ENCODE measurements around the gene ZSWIM1.
A peak's percentile ranks its signal among the peaks of the same experiment; 100 is the strongest.
"Not testable (repeated sequence)": the region's sequence is repeated elsewhere in the genome, so short reads cannot be mapped to it uniquely, and the experiment has no call there.

ZSWIM1 gene

GRCh38 chr20:45888681-45889080 is 7.7 kb downstream of the ZSWIM1 start:
- no peak for DNase-seq (ENCODE audit: low read depth in 3 of 3)

DNA sequence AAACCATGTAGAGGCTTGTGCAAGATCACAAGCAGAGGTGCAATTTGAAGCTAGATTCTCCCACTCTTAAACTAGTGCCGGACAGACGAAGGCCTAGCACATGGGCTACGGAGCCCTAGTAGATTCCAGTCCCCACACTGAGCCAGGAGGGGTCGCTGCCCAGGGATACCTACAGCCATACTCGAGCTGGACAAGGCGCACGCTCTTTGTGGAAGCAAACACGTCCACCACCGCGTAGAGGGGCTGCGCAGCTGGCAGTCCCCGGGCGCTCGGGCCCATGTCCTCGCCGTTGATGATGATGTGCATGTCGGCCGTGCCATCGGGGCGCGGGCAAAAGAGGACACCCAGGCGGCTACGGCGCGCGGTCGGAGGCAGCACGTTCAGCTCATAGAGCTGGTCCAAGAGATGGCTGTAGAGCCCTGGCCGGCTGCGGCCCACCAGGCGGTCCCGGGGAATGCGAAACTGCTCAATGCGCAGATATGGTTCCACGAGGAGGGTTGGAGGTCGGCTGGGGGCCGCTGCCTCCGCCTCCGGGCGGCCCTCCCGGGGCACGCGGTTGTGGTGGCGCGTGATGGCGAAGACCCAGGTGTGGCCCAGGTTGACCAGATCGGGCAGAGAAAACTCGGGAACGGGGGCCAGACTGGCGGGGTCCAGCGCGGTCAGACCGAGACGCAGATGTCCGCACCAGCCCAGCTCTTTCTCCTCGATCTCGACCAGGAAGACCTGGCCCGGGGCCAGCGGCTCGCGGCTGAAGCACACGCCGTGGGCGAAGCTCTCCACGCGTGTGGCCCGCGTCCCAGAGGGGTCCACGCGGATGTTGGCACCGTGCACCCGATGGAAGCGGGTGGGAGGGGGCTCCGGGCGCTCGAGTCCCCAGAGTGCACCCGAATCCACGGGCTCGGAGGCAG is 9.3 kb downstream of the ZSWIM1 start:
- peak; percentile 11 to 35 (median 31) for DNase-seq (ENCODE audit: low read depth in 3 of 3)

- DNase-seq (ENCODE audit: low read depth in 3 of 3), result peak; percentile 76 to 79 (median 79)
These were observed 10.3 kb downstream of the ZSWIM1 start, which contains the start of the genes CTSA and NEURL2 for GRCh38 chr20:45890985-45891983. Gene CTSA, plus strand, starts transcription at chr20:45891335. Its CDS starts 234 bp downstream, at chr20:45891569. Gene NEURL2, minus strand, starts transcription at chr20:45891208. Its CDS starts 217 bp downstream, at chr20:45890991.

DNA sequence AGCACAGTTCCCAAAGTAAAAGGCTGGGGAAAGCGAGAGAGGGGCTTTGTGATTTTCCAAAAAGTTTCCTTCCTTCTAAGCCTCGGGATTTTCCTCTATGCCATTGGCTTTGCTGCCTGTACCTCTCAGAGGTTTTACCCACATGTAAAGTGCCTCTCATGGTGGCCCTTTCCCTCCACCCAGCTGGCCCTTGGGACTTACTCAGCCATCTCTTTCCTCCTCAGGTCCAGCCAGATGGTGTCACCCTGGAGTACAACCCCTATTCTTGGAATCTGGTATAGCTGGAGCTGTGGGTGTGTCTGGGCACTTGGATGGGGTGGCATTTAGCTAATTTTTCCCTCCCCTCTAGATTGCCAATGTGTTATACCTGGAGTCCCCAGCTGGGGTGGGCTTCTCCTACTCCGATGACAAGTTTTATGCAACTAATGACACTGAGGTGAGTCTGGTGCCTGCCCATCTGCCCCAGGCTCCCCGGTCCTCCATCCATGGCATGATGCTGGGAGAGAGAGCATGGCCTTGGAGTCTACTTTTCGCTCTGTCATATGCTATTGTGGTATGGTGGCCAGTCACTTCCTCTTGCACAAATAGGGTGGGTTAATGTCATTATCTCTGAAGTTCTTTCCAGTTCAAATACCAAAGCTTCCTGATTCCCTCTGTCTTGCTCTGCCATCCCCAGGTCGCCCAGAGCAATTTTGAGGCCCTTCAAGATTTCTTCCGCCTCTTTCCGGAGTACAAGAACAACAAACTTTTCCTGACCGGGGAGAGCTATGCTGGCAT is 11.2 kb downstream of the ZSWIM1 start:
- no peak for DNase-seq (ENCODE audit: low read depth in 3 of 3)

- DNase-seq (ENCODE audit: low read depth in 3 of 3), result no peak
These were observed 11.9 kb downstream of the ZSWIM1 start for GRCh38 chr20:45892828-45893500.

- no peak for DNase-seq (ENCODE audit: low read depth in 3 of 3)
These were observed 12.8 kb downstream of the ZSWIM1 start for GRCh38 chr20:45893831-45894230.

DNA sequence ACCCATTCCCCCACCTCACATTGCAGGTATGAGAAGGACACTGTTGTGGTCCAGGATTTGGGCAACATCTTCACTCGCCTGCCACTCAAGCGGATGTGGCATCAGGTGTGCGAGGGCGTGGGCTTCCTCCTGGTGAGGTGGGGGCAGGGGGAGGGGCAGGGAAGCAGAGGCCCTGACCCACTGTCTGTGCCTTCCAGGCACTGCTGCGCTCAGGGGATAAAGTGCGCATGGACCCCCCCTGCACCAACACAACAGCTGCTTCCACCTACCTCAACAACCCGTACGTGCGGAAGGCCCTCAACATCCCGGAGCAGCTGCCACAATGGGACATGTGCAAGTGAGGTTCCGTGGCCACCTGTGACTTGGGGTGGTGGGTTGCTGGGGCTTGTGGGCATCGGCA is 13.8 kb downstream of the ZSWIM1 start:
- DNase-seq (ENCODE audit: low read depth in 3 of 3), result no peak

DNA sequence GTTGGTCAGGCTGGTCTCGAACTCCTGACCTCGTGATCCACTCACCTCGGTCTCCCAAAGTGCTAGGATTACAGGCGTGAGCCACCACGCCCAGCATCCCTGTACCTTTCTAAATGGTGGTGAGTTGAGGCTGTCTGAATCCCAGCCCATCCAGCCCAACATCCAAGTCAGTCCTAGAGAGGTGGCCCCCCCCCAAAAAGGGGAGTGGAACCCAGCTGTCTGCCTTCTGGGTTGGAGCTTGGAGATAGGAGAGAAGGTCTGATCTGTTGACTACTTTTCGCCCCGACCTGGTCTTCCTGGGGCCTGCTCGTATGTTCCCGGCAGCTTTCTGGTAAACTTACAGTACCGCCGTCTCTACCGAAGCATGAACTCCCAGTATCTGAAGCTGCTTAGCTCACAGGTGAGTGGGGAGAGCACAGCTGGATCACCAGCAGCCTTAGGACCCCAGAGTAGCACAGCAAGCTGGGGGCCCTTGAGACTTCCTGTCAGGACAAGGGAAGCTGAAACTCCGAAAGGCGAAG is 15.7 kb downstream of the ZSWIM1 start:
- no peak for DNase-seq (ENCODE audit: low read depth in 3 of 3)

DNA sequence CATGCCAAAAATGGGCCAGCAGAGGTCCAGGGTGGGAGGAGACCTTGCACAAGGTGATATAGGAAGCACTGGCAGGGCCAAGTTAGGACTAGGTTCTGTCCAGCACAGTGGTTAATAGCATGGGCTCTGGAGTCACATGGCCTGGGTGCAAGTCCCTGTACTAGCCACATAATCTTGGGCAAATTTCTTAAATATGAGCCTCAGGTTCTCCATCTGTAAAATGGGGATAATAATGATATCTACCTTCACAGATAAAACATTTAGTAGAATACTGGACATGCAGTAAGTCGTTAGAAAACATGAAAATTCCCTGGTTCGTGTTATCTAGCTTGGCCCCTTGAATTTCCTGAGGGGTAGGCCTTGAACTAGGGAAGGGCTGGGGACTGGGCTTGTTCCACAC is 16.3 kb downstream of the ZSWIM1 start:
- DNase-seq (ENCODE audit: low read depth in 3 of 3), result no peak

- no peak for DNase-seq (ENCODE audit: low read depth in 3 of 3)
These were observed 16.7 kb downstream of the ZSWIM1 start for GRCh38 chr20:45897692-45898091.

DNA sequence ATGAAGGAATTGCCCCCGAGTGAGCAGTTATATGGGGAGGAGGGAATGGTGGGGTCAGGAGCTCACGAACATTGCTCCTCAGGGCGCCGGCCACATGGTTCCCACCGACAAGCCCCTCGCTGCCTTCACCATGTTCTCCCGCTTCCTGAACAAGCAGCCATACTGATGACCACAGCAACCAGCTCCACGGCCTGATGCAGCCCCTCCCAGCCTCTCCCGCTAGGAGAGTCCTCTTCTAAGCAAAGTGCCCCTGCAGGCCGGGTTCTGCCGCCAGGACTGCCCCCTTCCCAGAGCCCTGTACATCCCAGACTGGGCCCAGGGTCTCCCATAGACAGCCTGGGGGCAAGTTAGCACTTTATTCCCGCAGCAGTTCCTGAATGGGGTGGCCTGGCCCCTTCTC is 17.3 kb downstream of the ZSWIM1 start:
- no peak for DNase-seq (ENCODE audit: low read depth in 3 of 3)

DNA sequence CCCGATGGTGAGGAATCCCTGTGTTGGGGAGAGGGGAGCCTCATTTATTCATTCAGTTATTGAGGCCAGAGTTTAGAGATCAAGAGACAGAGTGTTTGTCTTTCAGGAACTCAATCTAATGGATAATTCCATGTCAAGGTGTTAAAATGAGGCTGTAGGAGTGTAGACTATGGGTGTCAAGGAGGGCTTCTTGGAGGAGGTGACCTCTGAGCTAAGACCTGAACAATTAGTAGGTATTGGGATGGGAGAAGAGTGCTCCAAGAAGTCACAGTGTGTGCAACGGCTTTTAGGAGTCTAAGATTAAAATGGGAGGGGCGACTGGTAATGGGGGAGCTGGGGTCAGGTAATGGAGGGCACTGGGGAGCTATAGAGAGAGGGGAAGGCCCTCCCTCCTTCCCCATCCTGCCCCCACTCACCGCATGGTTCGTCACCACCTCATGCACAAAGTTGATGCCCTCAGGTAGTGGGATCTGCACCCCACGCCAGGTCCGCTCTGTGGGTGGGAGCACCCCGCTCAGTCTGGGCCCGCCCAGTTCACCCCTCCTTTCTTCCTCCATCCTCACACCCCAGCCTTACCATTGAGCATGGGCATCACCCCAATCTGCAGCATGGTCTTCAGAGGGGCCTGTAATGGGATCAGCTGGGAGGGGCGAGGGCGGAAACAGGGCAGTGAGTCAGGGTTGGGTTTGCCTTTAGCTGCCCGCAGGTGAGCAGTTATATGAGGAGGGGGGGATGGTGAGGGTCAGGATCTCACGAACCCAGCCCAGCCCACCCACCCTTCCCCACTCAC is 18.2 kb downstream of the ZSWIM1 start:
- DNase-seq (ENCODE audit: low read depth in 3 of 3), result no peak

- not testable (repeated sequence) for DNase-seq (ENCODE audit: low read depth in 3 of 3)
These were observed 20.3 kb downstream of the ZSWIM1 start for GRCh38 chr20:45901332-45901731.

- no peak for DNase-seq (ENCODE audit: low read depth in 3 of 3)
These were observed 21.2 kb downstream of the ZSWIM1 start for GRCh38 chr20:45902199-45902701.

- no peak for DNase-seq (ENCODE audit: low read depth in 3 of 3)
These were observed 23.8 kb downstream of the ZSWIM1 start for GRCh38 chr20:45904583-45905504.

GRCh38 chr20:45905505-45906079 is 24.6 kb downstream of the ZSWIM1 start:
- no peak for DNase-seq (ENCODE audit: low read depth in 3 of 3)

DNA sequence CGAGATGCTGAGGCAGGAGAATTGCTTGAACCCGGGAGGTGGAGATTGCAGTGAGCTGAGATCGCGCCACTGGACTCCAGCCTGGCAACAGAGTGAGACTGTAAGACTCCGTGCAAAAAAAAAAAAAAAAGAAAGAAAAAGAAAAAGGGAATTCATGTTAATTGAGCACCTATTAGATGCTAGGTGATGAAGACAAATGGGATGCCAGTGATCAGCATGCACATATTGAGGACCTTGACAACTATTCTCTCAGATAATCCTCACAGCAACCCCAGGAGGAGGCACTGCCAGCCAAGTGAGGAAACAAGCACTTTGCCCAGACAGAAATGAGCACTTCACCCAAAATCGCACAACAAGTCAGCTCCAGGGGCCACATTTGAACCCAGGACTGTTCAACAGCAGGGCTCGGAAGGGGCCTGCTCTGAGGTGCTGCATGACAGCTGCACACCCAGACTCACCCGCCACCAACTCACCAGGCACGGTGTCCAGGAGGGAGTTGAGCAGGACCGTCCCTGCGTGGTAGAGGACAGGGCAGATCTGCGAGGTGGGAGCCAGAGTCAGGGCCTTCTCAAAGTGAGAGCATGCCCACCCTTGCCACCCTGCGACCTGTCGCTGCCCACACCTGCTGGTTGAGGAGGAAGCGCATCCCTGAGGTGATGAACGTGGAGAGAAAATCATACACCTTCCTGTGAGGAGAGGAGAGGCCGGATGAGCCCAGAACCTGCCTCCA is 26.4 kb downstream of the ZSWIM1 start:
- no peak for DNase-seq (ENCODE audit: low read depth in 3 of 3)
